Natural killer cell treated with Interleukin-12 subunit alpha and Interleukin-12 subunit beta and Interleukin-15 and Interleukin-18, amount 100 ng/mL, for 72 hours (primary cell): ENCODE data around the gene EPHB4. TPM values are rescaled to one million over a fixed set of nuclear protein-coding genes. Genes with fewer than 3 reads are reported as not detected.
"Not testable (repeated sequence)": the region's sequence is repeated elsewhere in the genome, so short reads cannot be mapped to it uniquely, and the experiment has no call there.

Source experiments
- ATAC-seq, 2 donors: fragments of 150-1000 bp; cut with Tn5 transposase in 1 of 2; sonication (Bioruptor Pico), chemical (Tn5 transposase) in 1 of 2; 2 replicates each; pipeline ENCODE4 v1.10.0; 2021
- DNase-seq: peaks from one replicate; pipeline ENCODE4 v3.0.0; 2022; ENCODE audit warnings: low spot score
- H3K27ac Mint-ChIP-seq, 2 donors: 1 replicate in 1 of 2; 2 replicates in 1 of 2; pipeline ENCODE4 v1.8.0; 2022; ENCODE audit warnings: mixed read lengths in 2 of 2, mild to moderate bottlenecking in 1 of 2, moderate library complexity in 1 of 2
- H3K27me3 Mint-ChIP-seq, 2 donors: 1 replicate in 1 of 2; 2 replicates in 1 of 2; pipeline ENCODE4 v1.8.0; 2022; ENCODE audit warnings: mixed read lengths in 2 of 2
- H3K36me3 Mint-ChIP-seq: one replicate; pipeline ENCODE4 v1.8.0; 2022; ENCODE audit warnings: mixed read lengths
- H3K4me1 Mint-ChIP-seq, 2 donors: 1 replicate in 1 of 2; 2 replicates in 1 of 2; pipeline ENCODE4 v1.8.0; 2022; ENCODE audit warnings: low read depth in 2 of 2, mixed read lengths in 2 of 2, mild to moderate bottlenecking in 1 of 2
- H3K4me3 Mint-ChIP-seq: one replicate; pipeline ENCODE4 v1.8.0; 2022; ENCODE audit warnings: mixed read lengths
- H3K9me3 Mint-ChIP-seq: 2 replicates; pipeline ENCODE4 v1.8.0; 2022; ENCODE audit warnings: mixed read lengths
- total RNA-seq, 2 donors: library from RNA; stranded (reverse); gene quantifications; one replicate each; pipeline ENCODE4 v1.2.3, GENCODE V29; 2022

The EPHB4 gene
- total RNA-seq, 2 donors from 2014 or later: 1.2 to 3.0 TPM

DNA sequence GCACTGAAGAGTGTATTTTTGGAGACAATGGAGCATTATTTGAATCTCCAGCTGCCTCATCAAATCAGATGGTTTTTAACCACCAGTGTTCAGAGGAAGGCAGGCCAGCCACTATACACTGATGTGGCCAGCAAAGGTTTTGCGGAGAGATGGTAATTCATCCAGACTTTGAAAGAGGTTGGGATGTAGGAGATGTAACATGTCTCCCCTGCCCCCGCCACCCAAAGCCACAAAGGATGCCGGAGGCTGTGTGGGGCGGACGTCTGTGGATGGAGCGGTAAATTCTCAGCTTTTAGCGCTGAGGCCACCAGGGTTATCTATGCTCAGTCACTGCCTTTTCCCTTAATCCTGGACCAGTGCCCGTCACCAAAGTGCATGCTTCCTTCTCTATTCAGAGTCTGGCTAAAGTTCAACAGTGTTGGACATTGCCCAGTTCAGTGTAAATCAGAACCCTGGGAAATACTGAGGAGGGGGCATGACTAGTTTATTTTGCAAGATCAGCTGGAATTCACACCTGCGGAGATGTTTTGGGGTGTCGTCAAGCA lies 36.2 kb upstream of the EPHB4 start:
- ATAC-seq (no peak), DNase-seq (no peak)
- Mint-ChIP-seq H3K27ac (no peak overlapping the region), H3K4me1 (peaks cover 4 to 5% of the 10 kb centered on the region in 2 donors), H3K4me3 (no peak overlapping the region), H3K36me3 (peaks cover 5% of the 10 kb centered on the region), H3K27me3 (peaks cover 0 to 2% of the 10 kb centered on the region in 2 donors), H3K9me3 (no peaks in the 10 kb centered on the region)

DNA sequence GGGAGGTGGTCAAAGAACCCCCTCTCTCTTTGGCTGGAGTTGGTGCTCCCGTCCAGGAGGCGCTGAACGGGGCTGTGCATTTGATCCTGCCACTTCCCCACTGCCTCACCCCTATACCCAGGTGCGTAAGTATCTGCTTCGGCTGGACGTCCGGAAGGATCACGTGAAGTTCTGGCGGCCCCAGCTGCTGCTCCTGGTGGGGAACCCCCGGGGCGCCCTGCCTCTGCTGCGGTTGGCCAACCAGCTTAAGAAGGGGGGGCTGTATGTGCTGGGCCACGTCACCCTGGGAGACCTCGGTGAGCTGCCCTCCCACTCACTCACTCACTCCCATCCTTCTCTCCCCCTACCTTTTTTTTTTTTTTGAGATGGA lies 34.3 kb upstream of the EPHB4 start:
- H3K4me1 Mint-ChIP-seq: peaks cover 4 to 5% of the 10 kb centered on the region in 2 donors
- no peak overlapping the region for H3K27ac Mint-ChIP-seq
- DNase-seq (no peak), ATAC-seq (no peak)
- H3K4me3 Mint-ChIP-seq: no peak overlapping the region
- H3K36me3 Mint-ChIP-seq: peaks cover 5% of the 10 kb centered on the region
- H3K9me3 Mint-ChIP-seq: no peaks in the 10 kb centered on the region
- H3K27me3 Mint-ChIP-seq: no peaks in the 10 kb centered on the region

DNA sequence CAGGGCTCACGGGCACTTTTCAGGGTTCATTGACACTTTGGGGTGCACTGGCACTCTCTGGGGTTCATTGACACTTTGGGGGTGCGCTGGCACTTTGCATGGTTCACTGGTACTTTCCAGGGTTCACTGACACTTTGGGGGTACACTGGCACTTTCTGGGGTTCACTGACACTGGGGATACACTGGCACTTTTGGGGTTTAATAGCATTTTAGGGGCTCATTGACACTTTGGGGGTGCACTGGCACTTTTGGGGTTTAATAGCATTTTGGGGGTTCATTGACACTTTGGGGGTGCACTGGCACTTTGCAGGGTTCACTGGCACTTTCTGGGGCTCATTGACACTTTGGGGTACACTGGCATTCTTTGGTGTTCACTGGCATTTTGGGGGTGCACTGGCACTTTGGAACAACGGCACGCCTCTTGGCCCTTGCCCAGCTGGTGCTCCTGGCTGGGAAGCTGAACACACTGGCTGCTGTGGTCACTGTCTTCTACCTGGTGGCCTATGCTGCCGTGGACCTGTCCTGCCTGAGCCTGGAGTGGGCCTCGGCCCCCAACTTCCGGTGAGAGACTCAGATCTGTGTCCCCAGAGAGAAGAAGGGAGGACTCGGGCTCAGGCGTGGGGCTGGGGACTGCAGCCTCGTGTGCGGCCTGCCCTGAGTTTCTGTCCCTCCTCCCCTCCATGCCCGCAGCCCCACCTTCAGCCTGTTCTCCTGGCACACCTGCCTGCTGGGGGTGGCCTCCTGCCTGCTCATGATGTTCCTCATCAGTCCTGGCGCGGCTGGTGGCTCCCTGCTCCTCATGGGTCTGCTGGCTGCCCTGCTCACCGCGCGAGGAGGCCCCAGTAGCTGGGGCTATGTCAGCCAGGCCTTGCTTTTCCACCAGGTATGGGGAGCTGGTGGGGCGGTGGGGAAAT lies 33.6 kb upstream of the EPHB4 start:
- no peak for DNase-seq
- no peak overlapping the region for H3K27ac Mint-ChIP-seq
- peaks cover 4 to 5% of the 10 kb centered on the region in 2 donors for H3K4me1 Mint-ChIP-seq
- peaks cover 5% of the 10 kb centered on the region for H3K36me3 Mint-ChIP-seq
- ATAC-seq: no peak
- H3K4me3 Mint-ChIP-seq: no peak overlapping the region
- H3K9me3 Mint-ChIP-seq: no peaks in the 10 kb centered on the region
- H3K27me3 Mint-ChIP-seq: no peaks in the 10 kb centered on the region

DNA sequence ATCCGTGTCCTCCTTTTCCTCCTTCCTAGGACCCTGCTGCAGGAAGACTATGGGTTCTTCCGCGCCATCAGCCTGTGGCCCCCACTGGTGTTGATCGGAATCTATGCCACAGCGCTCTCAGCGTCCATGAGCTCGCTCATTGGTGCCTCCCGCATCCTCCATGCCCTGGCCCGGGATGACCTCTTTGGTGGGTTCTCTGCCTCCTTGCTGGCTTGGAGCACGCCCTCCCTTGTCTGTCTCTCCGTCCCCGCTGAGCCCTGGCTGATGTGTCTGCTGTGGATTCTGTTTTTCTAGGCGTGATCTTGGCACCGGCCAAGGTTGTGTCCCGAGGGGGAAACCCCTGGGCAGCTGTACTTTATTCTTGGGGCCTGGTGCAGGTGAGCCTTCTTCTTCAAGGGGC lies 32.5 kb upstream of the EPHB4 start:
- ATAC-seq (no peak), DNase-seq (no peak)
- no peaks in the 10 kb centered on the region for H3K9me3 Mint-ChIP-seq
- H3K4me1 Mint-ChIP-seq: peaks cover 5 to 9% of the 10 kb centered on the region in 2 donors
- no peak overlapping the region for H3K27ac Mint-ChIP-seq
- H3K4me3 Mint-ChIP-seq: no peak overlapping the region
- H3K36me3 Mint-ChIP-seq: peaks cover 5% of the 10 kb centered on the region
- no peaks in the 10 kb centered on the region for H3K27me3 Mint-ChIP-seq

DNA sequence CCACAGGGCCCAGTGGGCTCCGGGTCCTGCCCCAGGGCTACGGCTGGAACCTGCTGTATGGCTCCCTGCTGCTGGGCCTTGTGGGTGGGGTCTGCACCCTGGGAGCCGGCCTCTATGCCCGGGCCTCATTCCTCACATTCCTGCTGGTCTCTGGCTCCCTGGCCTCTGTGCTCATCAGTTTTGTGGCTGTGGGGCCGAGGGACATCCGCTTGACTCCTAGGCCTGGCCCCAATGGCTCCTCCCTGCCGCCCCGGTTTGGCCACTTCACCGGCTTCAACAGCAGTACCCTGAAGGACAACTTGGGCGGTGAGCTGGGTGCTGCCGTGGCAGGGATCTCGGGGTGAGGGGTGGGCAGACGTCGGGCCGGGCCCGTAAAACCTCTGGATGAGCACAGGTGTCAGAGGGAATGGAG lies 29.6 kb upstream of the EPHB4 start:
- DNase-seq (no peak), ATAC-seq (no peak)
- no peaks in the 10 kb centered on the region for H3K9me3 Mint-ChIP-seq
- no peaks in the 10 kb centered on the region for H3K36me3 Mint-ChIP-seq
- no peak overlapping the region for H3K27ac Mint-ChIP-seq
- H3K4me3 Mint-ChIP-seq: no peak overlapping the region
- H3K4me1 Mint-ChIP-seq: peaks cover 13 to 14% of the 10 kb centered on the region in 2 donors
- no peaks in the 10 kb centered on the region for H3K27me3 Mint-ChIP-seq

DNA sequence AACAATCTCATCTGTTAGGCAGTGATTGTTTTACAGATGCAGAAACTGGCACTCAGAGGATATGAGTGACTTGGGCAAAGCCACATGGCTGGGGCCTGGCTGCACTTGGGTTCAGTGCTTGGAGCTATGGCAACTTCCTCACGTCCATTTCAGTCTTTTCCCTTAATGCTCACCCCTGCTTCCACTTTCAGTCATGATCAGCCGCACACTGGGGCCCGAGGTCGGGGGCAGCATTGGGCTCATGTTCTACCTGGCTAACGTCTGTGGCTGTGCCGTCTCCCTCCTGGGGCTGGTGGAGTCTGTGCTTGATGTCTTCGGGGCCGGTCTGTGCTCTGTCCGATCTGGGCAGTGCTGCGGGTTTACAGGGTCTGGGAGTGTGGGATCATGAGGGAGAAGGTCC lies 28.2 kb upstream of the EPHB4 start:
- Mint-ChIP-seq H3K9me3 (no peaks in the 10 kb centered on the region), H3K27me3 (no peaks in the 10 kb centered on the region), H3K4me1 (peaks cover 17 to 18% of the 10 kb centered on the region in 2 donors), H3K27ac (no peak overlapping the region), H3K36me3 (no peaks in the 10 kb centered on the region), H3K4me3 (no peak overlapping the region)
- DNase-seq (no peak), ATAC-seq (no peak)

DNA sequence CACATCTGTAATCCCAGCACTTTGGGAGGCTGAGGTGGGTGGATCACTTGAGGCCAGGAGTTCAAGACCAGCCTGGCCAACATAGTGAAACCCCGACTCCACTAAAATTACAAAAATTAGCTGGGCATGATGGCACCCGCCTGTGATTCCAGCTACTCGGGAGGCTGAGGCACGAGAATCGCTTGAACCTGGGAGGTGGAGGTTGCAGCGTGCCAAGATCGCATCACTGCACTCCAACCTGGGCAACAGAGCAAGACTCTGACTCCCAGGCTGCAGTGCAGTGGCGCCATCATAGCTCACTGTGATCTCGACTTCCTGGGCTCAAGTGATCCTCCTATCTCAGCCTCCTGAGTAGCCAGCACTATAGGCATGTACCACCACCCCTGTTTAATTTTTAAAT lies 27.6 kb upstream of the EPHB4 start:
- DNase-seq, H3K36me3 Mint-ChIP-seq, H3K27ac Mint-ChIP-seq, H3K27me3 Mint-ChIP-seq, ATAC-seq, H3K9me3 Mint-ChIP-seq, H3K4me3 Mint-ChIP-seq: not testable (repeated sequence)
- H3K4me1 Mint-ChIP-seq: peaks cover 17 to 18% of the 10 kb centered on the region in 2 donors

DNA sequence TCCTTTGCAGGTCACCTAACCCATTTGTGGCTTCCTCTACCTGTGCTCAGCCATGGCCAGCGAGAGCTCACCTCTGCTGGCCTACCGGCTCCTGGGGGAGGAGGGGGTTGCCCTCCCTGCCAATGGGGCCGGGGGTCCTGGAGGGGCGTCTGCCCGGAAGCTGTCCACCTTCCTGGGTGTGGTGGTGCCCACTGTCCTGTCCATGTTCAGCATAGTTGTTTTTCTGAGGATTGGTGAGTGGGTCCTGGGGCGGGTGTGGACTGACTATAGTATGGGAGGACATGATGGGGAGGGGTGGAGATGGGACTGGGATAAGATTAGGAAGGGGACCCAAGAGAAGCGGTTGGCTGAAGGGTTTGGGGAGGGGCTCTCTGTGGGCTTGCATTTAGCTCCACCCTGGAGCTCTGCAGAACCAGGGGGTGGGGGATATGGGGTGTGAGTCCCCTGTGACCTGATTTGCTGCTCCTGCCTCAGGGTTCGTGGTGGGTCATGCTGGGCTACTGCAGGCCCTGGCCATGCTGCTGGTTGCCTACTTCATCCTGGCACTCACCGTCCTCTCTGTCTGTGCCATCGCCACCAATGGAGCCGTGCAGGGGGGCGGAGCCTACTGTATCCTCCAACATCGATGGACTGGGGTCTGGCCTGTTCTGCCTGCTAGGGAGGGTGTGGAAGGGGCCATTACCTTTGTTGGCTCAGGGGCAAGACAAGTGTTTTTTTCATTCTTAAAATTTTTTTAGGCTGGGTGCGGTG lies 27.0 kb upstream of the EPHB4 start:
- Mint-ChIP-seq H3K27me3 (no peaks in the 10 kb centered on the region), H3K4me1 (peaks cover 17 to 18% of the 10 kb centered on the region in 2 donors), H3K4me3 (peak overlapping the region; percentile 94), H3K27ac (peak overlapping the region in 1 of 2 donors; percentile 19), H3K36me3 (no peaks in the 10 kb centered on the region), H3K9me3 (no peaks in the 10 kb centered on the region)
- ATAC-seq: no peak
- DNase-seq: no peak

DNA sequence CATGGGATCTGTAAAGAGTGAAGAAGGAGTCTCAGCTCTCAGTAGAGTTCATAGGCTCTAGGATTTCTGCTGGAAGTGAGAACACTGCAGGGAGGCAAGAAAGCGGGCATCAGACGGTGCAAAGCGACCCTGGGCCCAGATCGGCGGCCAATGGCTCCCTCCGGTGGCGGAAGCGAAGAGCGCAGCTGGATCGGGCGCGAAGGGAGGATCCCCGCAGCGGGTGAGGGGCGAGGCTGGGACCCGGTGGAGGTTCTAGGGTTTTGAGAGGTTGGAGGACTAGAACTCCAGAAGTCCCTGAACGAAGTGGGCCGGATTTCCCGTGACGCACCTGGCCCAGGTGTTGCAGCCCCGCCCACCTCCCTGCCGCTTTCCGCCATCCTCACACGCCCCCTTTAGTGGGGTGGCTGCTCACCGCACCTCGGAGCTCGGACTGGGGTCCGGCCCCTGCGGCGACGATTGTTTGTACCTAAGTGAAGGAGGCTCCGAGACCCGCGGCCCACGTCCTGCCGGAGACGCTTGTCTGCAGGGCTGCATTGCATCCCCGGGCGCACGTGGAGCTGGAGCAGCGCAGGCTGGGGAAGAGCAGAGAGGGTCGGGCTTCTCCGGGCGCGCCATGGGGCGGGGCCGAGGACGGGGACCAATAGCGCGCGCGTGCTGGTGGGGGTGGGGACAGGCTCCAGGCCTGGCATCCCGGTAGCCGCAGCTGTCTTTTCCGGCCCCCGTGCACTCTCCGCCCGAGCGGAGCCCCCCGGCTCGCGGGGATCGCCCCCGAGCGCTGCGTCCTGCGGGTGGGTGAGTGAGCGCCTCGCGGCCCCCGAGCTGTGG lies 24.9 kb upstream of the EPHB4 start, which contains the start of gene SLC12A9:
SLC12A9 (plus strand) TSS at position 666 of the 825 bp plus-strand sequence. CDS start 1,485 bp downstream, outside the sequence.
- H3K27ac Mint-ChIP-seq: peak within 1 kb of the TSS; percentile 35 to 72
- H3K4me1 Mint-ChIP-seq: peaks cover 17% of the 10 kb centered on the region in 2 donors
- H3K27me3 Mint-ChIP-seq: no peaks in the 10 kb centered on the region
- H3K36me3 Mint-ChIP-seq: no peaks in the 10 kb centered on the region
- H3K4me3 Mint-ChIP-seq: peak within 1 kb of the TSS; percentile 94
- ATAC-seq (peak; percentile 99), DNase-seq (peak; percentile 91)
- H3K9me3 Mint-ChIP-seq: no peaks in the 10 kb centered on the region

DNA sequence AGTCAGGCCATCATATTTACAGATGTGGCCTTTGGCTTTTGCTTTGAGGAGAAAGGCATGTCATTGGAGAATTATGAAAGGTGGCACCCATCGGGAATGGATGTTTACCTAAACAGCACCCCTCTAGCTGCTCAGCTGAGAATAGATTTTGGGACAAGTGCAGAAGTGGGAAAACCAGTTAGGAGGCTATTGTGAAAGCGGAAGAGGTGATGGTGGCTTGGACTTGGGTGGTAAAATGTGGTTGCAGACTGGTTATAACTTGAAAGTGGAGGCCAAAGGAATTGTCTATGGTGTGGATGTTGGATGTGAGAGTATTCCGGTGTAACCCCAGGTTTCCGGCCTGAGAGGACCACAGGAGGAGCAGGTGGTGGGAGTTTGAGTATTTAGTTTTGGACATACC lies 20.0 kb upstream of the EPHB4 start:
- no peak overlapping the region for H3K27ac Mint-ChIP-seq
- DNase-seq (no peak), ATAC-seq (no peak)
- no peaks in the 10 kb centered on the region for H3K9me3 Mint-ChIP-seq
- no peaks in the 10 kb centered on the region for H3K36me3 Mint-ChIP-seq
- H3K27me3 Mint-ChIP-seq: no peaks in the 10 kb centered on the region
- peaks cover 7 to 8% of the 10 kb centered on the region in 2 donors for H3K4me1 Mint-ChIP-seq
- no peak overlapping the region for H3K4me3 Mint-ChIP-seq

DNA sequence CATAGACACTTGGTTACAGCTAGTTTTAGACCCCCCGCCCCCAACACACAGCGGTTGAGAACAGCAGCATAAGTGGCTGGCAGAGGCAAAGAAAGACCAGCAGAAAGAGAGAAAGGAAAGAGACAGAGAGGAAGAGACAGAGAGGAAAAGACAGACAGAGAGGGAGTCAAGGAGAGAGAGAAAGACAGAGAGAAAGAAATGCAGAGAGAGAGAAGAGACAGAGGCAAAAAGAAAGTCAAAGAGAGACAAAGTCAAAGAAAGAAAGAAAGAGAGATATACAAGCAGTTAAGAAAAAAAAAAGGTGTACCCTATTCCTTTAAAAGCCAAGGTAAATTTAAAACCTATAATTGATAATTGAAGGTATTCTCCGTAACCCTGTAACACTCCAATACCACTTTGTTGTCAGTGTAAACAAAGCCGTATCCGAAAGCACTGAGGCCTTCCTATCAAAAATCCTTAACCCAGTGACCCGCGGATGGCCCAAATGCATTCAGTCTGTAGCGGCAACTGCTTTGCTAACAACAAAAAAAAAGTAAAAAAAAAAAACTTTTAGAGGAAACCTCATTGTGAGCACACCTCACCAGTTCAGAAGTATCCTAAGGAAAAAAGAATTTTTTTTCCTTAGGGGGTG lies 13.3 kb upstream of the EPHB4 start:
- DNase-seq: no peak
- H3K4me1 Mint-ChIP-seq: peaks cover 3 to 10% of the 10 kb centered on the region in 2 donors
- no peak for ATAC-seq
- no peaks in the 10 kb centered on the region for H3K36me3 Mint-ChIP-seq
- no peak overlapping the region for H3K4me3 Mint-ChIP-seq
- no peaks in the 10 kb centered on the region for H3K27me3 Mint-ChIP-seq
- H3K9me3 Mint-ChIP-seq: no peaks in the 10 kb centered on the region
- H3K27ac Mint-ChIP-seq: no peak overlapping the region

DNA sequence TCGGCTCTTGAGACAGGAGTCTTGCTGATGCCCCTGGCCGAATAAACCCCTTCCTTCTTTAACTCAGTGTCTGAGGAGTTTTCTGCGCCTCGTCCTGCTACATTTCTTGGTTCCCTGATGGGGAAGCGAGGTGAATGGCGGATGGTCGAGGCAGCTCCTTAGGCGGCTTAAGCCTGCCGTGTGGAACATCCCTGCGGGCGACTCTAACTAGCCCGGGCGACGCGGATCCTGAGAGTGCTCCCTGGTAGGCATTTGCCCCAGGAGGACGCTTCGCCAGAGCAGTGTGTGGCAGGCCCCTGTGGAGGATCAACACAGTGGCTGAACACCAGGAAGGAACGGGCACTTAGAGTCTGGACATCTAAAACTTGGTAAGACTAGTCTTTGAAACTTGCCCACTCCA lies 12.0 kb upstream of the EPHB4 start:
- H3K9me3 Mint-ChIP-seq: no peaks in the 10 kb centered on the region
- DNase-seq: no peak
- no peak overlapping the region for H3K4me3 Mint-ChIP-seq

More for the DNA sequence above, 12.0 kb upstream of the EPHB4 start:
- no peak for ATAC-seq
- Mint-ChIP-seq H3K27me3 (no peaks in the 10 kb centered on the region), H3K27ac (no peak overlapping the region), H3K4me1 (peaks cover 3 to 12% of the 10 kb centered on the region in 2 donors), H3K36me3 (no peaks in the 10 kb centered on the region)
